K562 (cell line): Measurements from ENCODE around the gene MPDU1. TPM values are rescaled to one million over a fixed set of nuclear protein-coding genes. Genes with fewer than 3 reads are reported as not detected.
A peak's percentile ranks its signal among the peaks of the same experiment; 100 is the strongest.

Experiments
- AFF4 ChIP-seq: sonication (generic); formaldehyde crosslinking; IDR thresholded peaks from 2 replicates; pipeline ENCODE4 v1.8.0; 2023; ENCODE audit warnings: mild to moderate bottlenecking, missing genetic modification reagents
- CBFA2T3 ChIP-seq: fragments of 450-650 bp; IDR thresholded peaks from 2 replicates; pipeline ENCODE4 v1.6.1; 2017
- CCNT2 ChIP-seq: IDR thresholded peaks from 2 replicates; pipeline ENCODE4 v1.6.1; 2011; ENCODE audit warnings: borderline replicate concordance, low read depth, mild to moderate bottlenecking, moderate library complexity, mixed read lengths, low read length; ENCODE audit not compliant: insufficient read length; ENCODE audit errors: extremely low read depth
- CTCFL ChIP-seq: IDR thresholded peaks from 2 replicates; pipeline ENCODE4 v1.6.1; 2011; ENCODE audit warnings: borderline replicate concordance, low read depth, mild to moderate bottlenecking, moderate library complexity, low read length; ENCODE audit not compliant: insufficient read depth, poor library complexity, severe bottlenecking
- DACH1 ChIP-seq: fragments of 450-650 bp; IDR thresholded peaks from 2 replicates; pipeline ENCODE4 v1.6.1; 2018; ENCODE audit not compliant: partially characterized antibody
- HDAC6 ChIP-seq: IDR thresholded peaks from 2 replicates; pipeline ENCODE4 v1.6.1; 2012; ENCODE audit warnings: low read depth, mild to moderate bottlenecking, control low read depth, inconsistent platforms, low read length, moderate library complexity
- MAZ ChIP-seq, 2 experiments: fragments of 450-650 bp in 1 of 2; sonication (generic) in 1 of 2; formaldehyde crosslinking; IDR thresholded peaks in 1 of 2; conservative IDR thresholded peaks in 1 of 2; 2 replicates each; pipeline versions ENCODE4 v1.4.0 to v1.5.0; 2020; ENCODE audit warnings: mild to moderate bottlenecking in 1 of 2, missing genetic modification reagents in 1 of 2
- POLR2B ChIP-seq: fragments of 450-650 bp; IDR thresholded peaks from 2 replicates; pipeline ENCODE4 v1.6.1; 2018; ENCODE audit warnings: low read depth; ENCODE audit not compliant: partially characterized antibody
- POLR2G ChIP-seq: fragments of 200-400 bp; formaldehyde crosslinking; IDR thresholded peaks from 2 replicates; pipeline ENCODE4 v1.6.1; 2017; ENCODE audit warnings: low read depth, mild to moderate bottlenecking, antibody characterized with exemption, low read length, moderate library complexity
- PTBP1 ChIP-seq: fragments of 200-400 bp; formaldehyde crosslinking; IDR thresholded peaks from 2 replicates; pipeline ENCODE4 v1.6.1; 2017; ENCODE audit warnings: low read depth, low read length
- RBFOX2 ChIP-seq: fragments of 200-400 bp; formaldehyde crosslinking; IDR thresholded peaks from 2 replicates; pipeline ENCODE4 v1.6.1; 2017; ENCODE audit warnings: low read depth, mild to moderate bottlenecking, low read length, moderate library complexity
- SMC3 ChIP-seq: conservative IDR thresholded peaks from 2 replicates; pipeline ENCODE4 v1.6.1; 2011; ENCODE audit warnings: low read depth, low read length, improper control_type of control experiment; ENCODE audit not compliant: insufficient read depth
- SNIP1 ChIP-seq: fragments of 450-650 bp; IDR thresholded peaks from 2 replicates; pipeline ENCODE4 v1.7.1; 2017; ENCODE audit warnings: low read depth, mild to moderate bottlenecking
- TCF7L2 ChIP-seq: fragments of 150-350 bp; IDR thresholded peaks from 2 replicates; pipeline ENCODE4 v1.6.1; 2016; ENCODE audit warnings: low read depth, mild to moderate bottlenecking, low read length, moderate library complexity
- TGIF2 ChIP-seq: sonication (generic); formaldehyde crosslinking; IDR thresholded peaks from 2 replicates; pipeline ENCODE4 v1.8.1; 2022; ENCODE audit warnings: mild to moderate bottlenecking, missing genetic modification reagents, moderate library complexity
- ZBTB34 ChIP-seq: fragments of 250-450 bp; sonication (Bioruptor Pico); IDR thresholded peaks from 2 replicates; pipeline ENCODE4 v1.8.0; 2021; ENCODE audit warnings: mild to moderate bottlenecking, moderate library complexity
- ZKSCAN8 ChIP-seq: fragments of 200-800 bp; sonication (Bioruptor generic); IDR thresholded peaks from 2 replicates; pipeline ENCODE4 v1.6.1; 2016; ENCODE audit warnings: missing genetic modification characterization, missing compliant biosample characterization
- polyA plus RNA-seq, 8 experiments: library from polyadenylated mRNA; depleted of rRNA in 4 of 8; stranded (reverse) in 5 of 8; unstranded in 3 of 8; fragments of >200 nt; fragmentation: Nextera tagmentation in 2 of 8; fragmentation: Illumina TruSeq in 1 of 8; extraction: Ambion mirVana in 2 of 8; extraction: Trizol in 1 of 8; gene quantifications; 2 replicates each; pipeline versions ENCODE4 v1.2.1 to v1.2.3, GENCODE V29; 2011 to 2014; ENCODE audit warnings: inconsistent platforms in 1 of 8, missing spikeins in 1 of 8
- total RNA-seq, 7 experiments: library from RNA; depleted of rRNA in 6 of 7; stranded (reverse); fragments of >200 nt in 6 of 7; fragmentation: Illumina TruSeq in 2 of 7; extraction: Trizol in 2 of 7; gene quantifications; 2 replicates each; pipeline versions ENCODE4 v1.2.1 to v1.2.3, GENCODE V29; 2011 to 2021; ENCODE audit warnings: low replicate concordance in 1 of 7
- TF ChIP-seq, protein P1 (sequence below), 3 experiments: fragments of 200-800 bp in 1 of 3; sonication (Bioruptor generic) in 1 of 3; sonication (generic) in 1 of 3; formaldehyde crosslinking in 1 of 3; IDR thresholded peaks; 2 replicates each; pipeline versions ENCODE4 v1.6.1 to v1.8.0; 2016 to 2022; ENCODE audit warnings: mild to moderate bottlenecking in 2 of 3, missing compliant biosample characterization in 2 of 3, missing genetic modification characterization in 2 of 3, missing genetic modification reagents in 1 of 3

The MPDU1 gene
- total and polyA plus RNA-seq, 9 of the 15 experiments (the other 6 are each of a cell fraction or from before 2014, with no cell fraction given): 4.9 to 179 (median 77.1) TPM

- TF ChIP-seq AFF4 (CRISPR knock-in tag): peak; percentile 6; the same call in 1 of the 2 replicates
- peak; percentile 90 for TF ChIP-seq RBFOX2
- TF ChIP-seq CTCFL: no peak
- peak; percentile 19 for TF ChIP-seq DACH1
- no peak for TF ChIP-seq SNIP1
- TF ChIP-seq SMC3: no peak
- TF ChIP-seq POLR2B: peak; percentile 9
- 0 out of 2 replicates have a peak, but pooled peaks have one; percentile 28 for TF ChIP-seq TCF7L2
- peak; percentile 72 to 91 for TF ChIP-seq MAZ (CRISPR knock-in tag; conservative IDR thresholded peaks at IDR 0.05 in 1 of 2, IDR thresholded peaks at IDR 0.05 in 1 of 2)
- TF ChIP-seq CBFA2T3: no peak
- no peak for TF ChIP-seq TGIF2
- TF ChIP-seq POLR2G: peak; percentile 73
- no peak for TF ChIP-seq ZKSCAN8 (CRISPR knock-in tag)
- 0 out of 2 replicates have a peak, but pooled peaks have one; percentile 26 for TF ChIP-seq PTBP1
- TF ChIP-seq HDAC6: no peak
- peak; percentile 61 for TF ChIP-seq CCNT2
- TF ChIP-seq ZBTB34: no peak
- TF ChIP-seq, protein P1, sequence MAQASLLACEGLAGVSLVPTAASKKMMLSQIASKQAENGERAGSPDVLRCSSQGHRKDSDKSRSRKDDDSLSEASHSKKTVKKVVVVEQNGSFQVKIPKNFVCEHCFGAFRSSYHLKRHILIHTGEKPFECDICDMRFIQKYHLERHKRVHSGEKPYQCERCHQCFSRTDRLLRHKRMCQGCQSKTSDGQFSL (CRISPR knock-in tag; IDR thresholded peaks at IDR 0.05): peak; percentile 96
- TF ChIP-seq, protein P1 (tag; IDR thresholded peaks at IDR 0.05): peak in 1 of 2 experiments; percentile 87; a peak in 1 of 4 replicates
Observed at GRCh38 chr17:7573324-7574080, 10.2 kb upstream of the MPDU1 start (continued).
